HG03354 (cell line): Measurements from ENCODE around the gene NOM1.

Source experiments
- ATAC-seq: cut with Tn5 transposase; IDR thresholded peaks from one replicate; pipeline ENCODE4 v1.9.1; 2021; ENCODE audit warnings: mild to moderate bottlenecking; ENCODE audit not compliant: unreplicated experiment, poor library complexity, severe bottlenecking

Gene NOM1

DNA sequence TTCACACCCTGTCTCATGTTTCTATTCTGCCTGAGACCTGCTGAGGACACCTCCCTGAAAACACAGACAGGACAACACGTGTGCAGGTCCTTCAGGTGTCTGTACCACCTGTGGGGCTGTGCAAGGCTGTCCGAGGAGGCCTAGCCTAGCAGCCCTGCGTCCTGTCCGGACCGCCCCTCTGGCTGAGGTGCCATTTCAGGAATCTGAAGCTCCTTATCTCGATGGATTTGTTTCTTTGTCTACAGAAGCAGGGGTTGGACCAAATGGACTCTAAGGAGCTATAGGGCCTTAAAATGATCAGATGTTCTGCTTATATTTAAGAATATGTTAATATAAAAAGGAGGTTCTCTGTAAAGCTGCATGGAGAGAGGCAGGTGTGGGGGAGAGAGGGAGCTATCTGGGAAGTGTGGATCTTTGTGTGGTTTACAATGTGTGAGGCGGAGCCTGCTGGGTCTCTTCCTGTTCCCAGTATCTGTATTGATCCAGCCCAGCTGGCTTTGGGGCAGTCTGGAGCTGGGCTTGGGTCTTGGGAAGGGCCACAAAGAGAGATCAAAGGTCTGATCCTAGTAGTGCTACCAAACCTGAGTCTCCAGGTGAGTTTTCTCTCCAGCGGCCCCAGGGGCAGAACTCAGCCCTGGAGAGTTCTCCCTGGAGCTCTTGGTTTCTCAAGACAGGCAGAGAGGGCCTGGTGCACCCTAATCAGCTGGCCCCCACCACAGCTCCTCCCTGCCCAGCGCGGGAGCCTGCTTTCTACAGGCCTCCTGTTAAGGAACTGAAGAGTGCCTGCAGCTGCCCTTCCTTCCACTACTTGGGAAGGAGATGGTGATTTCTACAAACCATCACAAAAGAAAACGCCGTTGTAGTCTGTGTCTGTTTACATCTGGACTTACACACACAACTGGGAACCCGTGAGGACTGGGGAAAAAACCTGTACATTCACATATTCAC, 64.4 kb downstream of the NOM1 start:
- ATAC-seq, result no peak

DNA sequence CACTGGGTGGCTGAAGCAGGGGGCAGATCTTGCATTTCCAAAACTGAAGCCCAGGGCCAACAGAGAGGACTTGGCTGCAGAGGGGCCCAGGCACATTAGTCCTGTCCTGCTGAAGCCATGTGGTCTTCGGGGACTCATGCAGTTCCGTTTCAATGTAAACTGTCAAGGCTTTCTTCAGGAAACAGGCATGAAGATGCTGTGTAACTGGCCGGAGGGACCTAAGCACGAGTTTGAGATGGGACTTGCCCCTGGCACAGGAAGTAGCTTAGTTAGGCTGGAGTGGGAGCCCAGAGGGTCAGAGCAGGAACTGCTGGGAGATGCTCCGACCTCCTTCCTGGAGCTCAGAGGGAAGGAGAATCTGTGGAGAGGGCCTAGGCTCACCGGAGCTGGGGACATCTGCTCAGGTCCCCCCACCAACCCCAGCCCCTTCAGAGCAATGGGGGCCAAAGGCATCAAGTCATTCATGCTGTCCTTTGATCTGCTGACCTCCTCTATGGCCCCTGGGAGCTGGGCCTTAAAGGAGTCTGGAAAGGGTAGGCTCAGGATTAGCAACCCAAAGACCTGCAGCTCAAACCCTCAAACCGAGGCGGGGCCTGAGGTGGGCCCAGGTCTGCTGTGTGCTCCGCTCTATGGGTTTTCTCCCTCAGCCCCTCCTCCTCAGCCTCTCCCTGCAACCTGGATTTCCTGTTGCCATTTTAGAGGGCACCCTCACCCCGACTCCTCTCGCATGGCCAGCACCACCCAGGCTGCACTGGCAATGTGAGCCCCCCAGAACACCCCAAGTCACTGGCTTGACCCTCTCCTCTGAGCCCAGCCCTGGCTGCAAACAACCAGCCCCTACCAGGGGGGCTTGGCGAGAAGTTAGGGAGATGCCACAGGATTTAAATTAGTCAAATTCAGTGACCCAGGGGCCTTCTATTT, 65.4 kb downstream of the NOM1 start:
- no peak for ATAC-seq

DNA sequence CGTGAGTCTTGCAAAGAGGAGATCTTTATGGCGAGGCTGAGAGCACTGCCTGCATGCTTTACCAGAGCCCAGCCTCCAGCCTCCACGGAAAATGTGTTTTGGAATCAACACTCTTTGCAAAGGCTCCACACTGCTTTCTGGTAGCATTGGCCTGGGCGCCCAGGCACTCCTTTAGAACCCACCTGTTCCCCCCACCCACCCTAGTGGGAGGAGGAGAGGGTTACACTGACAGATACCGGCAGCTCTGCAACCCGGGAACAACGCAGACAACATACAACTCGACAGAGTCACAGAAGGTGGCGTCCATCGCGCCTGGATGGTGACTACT, 66.5 kb downstream of the NOM1 start:
- ATAC-seq, result peak; percentile 2

DNA sequence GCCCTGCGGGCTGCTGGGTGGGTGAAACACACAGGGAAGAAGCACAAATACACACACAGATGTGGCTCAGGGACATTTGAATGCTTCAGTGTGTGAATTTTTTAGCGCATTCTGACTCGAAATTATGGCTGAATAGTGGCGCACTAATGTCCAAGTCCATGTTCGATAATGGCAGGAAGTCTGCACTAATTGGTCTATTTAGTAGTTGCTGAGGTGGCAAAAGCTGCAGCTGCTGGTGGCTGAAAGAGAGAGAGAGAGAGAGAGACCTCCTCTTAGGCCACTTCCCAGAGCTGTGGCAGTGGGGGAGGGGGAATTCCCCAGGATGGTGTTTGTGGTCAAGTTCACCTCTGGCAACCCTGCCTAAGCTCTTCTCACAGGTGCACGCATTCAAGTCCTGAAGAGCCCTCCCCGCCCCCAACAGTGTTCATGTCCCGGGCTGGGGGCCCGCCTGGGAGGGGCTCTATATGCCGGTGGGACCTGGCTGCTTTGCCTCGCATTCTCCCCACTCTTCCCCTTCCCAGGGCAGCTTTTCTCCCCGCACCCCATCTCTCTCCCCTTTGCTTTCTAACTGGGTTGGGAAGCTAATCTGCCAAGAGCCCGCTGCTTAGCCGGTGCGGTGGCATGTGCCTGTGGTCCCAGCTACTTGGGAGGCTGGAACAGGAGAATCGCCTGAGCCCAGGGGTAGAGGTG, 67.0 kb downstream of the NOM1 start:
- ATAC-seq, result peak; percentile 59

DNA sequence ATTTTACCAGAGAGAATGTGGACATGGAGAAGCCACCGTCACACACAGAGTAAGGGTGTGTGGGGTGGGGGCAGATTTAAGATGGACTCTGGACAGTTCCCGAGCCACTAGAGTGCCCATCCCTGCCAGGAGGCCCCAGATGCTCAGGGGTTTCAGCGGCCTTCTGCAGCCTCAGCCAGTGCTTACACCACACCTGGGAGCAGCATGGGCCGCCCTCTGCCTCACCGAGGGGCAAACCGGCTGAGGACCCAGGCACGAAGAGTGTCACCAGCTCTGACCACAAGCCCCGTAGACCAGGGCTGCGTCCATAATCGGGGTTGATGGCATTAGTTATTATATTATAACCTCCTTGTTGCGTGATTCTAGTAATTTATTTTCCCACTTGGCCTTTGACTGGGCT, 67.6 kb downstream of the NOM1 start:
- ATAC-seq, result no peak

DNA sequence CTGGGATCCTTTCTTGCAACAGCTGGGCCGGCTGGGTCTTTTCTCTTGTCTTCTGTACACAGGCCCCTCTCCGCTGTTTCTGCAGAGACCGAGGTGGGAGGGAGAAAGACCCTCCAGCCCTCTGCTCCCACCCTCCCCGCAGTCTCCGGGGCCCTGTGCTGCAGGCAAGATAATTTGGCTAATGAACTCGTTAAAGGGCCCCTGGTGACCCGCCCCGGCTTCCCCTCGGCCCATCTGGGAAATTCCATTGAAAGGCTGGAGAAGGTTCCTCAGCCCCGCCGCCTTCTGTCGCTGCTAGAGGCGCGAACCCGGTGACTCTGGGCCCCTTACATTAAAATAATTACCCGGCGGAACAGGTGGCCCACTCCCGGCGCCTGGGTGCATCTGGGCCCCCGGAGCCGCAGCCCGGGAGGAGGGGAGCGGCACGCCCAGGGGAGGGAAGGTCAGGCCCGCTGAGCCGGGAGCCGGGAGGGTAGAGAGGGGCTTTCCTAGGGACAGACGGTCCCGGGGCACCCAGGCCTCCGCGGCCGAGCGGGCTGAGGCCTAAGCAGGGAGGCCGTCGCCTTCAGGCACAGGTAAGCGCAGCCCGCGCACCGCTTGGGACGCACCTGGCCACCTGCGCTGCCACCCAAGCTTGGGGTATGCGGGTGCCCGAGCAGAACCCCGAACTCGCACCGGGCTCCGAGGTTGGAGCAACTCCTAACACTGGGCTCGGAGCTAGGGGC, 68.3 kb downstream of the NOM1 start:
- no peak for ATAC-seq

DNA sequence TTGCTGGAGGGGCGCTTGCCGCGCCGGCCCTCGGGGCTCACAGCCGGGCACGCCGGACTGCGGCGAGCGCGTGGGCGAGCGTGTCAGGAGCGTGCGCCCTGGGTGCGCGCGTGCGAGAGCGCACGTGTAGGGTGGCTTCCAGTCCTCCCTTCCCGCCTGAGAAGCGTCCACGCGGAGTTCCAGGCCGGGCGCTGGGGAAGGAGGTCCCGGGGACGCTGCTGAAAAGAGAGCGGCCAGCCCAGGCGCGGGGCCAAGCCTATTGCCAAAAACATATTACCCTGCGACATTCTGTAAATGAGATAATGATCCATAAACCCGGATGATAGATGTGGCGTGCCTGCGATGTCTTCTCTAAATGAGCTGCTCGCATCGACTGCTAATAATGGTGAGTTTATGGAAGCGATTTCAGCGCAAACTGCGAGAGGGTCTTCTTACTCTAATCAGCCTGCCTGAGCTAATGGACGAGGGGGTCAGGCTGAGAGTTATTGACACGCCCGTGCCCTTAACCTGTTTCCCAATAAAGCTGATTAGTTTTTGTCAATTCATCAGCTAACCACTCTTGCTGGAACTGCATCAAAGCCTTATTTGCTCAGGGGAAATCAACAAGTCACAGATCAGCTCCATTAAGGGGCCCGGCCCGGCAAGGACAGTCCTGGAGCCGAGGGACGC, 69.0 kb downstream of the NOM1 start:
- ATAC-seq, result no peak

DNA sequence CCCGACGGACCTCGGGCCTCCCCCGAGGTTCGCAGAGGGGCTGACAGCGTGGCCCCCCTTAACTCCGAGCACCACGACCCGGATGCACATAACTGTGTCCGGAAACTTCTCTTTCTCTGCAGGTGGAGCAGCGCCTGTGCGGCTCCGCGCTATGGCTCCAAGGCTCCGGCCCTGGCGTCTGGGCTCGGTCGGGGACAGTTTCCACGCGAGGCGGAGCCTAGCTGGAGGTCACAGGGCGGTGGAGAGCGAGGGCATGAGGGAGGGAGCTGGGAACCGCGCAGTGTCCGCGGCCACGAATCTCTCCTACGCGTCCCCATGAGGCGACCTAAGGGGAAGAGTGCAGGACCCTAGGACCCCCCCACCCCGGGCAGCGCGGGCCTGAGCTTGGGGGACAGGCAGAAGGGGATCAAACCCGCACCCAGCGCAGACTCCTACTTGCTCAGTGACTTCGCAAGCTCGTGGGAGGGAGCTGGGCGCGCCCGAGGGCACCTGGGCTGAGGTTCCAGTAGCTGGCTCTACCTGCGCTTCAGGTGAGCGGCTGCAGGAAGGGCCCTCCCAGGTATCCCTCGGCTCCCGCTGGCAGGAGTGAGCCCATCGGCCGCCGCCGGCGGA, 69.6 kb downstream of the NOM1 start:
- peak; percentile 22 for ATAC-seq

DNA sequence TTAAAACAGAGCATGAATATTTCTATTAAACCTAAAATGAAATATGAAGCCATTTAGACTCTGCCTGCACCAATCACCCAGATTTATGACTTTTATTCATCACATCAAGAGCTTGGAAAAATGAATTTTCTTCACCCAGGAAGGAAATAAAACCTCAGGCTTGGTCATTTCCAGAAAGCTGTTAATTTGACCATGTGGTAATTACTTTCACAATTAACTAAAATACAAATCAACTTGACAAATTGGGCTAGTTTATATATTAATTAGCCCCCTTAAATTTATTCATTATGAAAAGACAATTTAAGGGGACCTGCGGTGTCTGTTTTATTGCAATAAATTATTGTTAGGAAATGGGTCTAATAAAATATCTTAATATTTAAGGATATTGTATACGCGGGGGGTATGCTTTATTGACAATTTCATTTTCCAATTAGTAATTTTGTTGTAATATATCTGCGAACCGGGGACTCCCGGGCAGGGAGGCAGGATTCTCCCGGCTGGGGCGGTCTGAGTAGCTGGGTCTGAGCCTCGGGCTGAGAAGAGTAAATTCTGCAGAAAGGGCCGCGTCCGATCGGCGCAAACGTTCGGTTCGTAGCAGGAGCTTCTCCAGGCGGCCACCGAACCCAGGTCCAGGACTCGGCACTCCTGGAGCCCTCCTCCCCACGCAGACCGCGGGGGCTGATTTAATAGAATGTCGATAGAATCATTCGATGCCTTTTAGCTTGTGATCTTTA, 70.4 kb downstream of the NOM1 start:
- ATAC-seq, result no peak

DNA sequence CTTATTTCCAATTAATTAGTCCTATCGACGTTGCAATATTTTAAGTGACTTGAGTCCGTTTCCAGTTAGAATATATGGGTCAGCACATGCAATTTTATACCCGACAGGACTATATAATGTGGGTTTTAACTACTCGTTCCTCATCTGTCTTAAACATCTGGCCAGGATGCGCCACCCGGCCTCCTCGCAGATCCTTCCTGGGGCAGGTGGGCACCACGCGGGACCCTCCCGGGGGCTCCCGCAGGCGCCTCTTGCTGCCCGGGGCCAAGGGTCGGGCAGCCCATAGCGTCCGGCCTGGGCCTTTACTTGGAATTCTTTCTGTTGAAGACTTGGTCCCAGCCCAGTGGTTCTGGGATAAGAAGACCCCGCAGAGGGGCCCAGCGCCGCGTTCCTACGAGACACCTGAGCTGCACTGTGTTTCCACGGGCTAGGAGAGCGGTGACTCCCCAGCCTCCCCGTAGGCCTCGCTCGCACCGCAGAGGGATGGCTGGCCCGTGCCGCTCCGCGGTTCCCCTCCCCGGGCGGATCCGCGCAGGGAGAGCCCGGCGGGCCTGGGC, 71.1 kb downstream of the NOM1 start:
- ATAC-seq, result no peak

DNA sequence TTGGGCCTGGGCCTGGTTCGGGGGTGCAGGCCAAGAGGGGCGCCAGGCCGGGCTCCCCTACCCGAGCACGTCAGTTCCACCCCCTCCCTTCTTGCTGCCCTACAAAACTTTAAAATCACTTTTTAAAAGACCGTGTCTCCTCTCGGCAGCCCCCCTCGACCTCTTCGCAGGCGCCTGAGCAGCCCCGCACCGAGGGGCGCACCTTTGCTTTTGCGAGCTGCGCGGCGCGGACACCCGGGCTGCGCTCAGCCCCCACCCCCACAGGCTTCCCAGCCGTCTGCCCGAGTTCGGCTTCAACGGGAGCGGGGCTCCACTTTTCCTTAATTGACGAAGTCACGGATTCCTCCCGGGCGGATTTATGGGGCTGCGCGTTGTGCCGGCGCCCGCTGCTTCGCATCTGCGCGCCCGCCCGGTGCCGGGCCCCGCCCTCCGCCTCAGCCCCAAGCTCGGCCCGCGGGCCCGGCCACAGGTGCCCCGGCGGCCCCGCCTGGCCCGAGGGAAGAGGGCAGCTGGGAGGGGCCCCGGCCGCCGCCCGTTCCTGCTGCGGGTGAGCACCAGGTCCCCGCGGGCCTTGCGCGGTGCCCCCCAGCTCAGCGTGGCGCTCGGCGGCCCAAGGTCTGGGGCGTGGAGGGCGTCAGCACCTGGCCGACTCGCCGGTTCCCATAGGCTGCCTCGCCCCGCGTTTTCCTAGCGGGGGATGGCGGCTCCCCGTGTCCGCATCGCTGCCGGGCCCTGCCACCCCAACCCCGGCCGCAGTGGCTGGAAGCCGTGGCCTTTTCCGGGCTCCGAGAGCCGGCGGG, 71.8 kb downstream of the NOM1 start:
- no peak for ATAC-seq

DNA sequence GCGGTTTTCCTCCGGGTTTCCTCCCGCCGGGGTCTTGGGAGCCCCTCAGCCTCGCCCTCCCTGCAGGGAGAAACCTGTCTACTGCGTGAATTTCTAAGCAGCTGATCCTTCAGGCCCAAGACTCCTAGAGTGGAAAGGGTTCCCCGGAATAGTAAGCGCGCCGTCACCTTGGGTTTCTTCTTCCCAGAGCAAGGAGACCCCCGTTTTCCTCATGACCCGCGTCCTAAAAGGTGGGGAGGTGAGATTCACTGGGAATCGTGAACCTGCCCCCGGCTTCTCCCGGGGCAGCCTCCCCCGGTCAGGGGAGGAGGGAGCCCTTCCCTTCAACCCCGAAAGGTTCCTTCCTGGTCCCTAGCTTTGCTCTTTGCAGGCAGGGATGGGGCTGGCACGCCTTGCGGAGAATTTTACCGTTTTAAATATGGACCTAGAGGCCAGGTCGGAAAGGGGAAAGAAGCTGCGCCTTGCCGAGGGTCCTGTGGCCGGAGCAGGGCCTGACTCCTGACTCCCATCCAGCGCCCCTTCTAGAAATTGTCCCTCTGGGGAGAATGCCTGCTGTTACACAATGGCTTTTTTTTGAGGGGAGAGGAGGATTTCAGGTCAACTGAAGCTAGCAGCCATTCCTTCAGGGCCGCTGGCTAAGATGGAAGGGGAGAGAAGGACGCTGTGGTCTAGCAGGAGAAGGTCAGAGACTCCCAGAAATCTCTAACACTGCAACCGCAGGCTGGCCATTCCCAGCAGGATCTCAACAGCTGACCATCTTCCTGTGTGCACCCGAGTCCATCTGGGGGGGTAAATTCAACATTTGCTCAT, 72.6 kb downstream of the NOM1 start:
- no peak for ATAC-seq
